Measurements from ENCODE around the gene GOLGB1. TPM values are rescaled to one million over a fixed set of nuclear protein-coding genes. Genes with fewer than 3 reads are reported as not detected.

Gene GOLGB1
- total and polyA plus RNA-seq, 10 of the 15 experiments (the other 5 are each of a cell fraction or from before 2014, with no cell fraction given): 7.4 to 34.5 (median 21.8) TPM

DNA sequence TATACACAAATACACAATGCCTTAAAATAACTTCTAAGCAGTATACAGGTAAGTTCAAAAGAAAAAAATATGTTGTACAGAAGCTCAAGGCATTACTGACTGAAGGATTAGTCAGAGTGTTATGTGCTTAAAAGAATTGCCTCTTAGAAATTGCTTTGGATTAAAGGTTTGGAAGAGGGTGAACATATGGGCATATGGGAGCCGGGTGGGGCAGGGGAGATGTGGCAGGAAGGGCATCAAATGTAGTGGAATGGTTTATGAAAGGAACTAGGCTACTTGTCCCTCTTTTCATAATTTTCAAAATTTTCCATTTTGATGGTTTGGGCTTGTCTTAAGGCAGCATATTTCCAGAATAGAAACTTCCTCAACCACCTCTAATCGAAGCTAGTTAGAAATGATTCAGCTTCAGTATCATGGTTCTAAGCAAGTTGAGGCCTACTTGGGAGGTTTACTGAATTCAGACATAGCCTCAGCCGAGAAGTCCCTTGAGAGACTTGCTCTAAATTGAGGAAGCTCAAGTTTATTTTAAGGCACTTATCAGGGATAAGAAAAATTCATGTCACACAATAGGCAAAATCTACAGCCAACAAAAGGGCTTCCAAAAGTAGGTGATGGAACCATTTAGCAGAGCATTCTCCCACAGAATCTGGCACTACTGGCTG, 10.1 kb upstream of the GOLGB1 start:
- DNase-seq (ENCODE audit: low read depth, low spot score): no peak
- H3K79me2 ChIP-seq (ENCODE audit: control insufficient read depth, insufficient read depth, low read length): no peaks in the 10 kb centered on the region
- no peaks in the 10 kb centered on the region for H3K4me1 ChIP-seq (ENCODE audit: control insufficient read depth, insufficient read depth, low read length)
- no peaks in the 10 kb centered on the region for H3K9me3 ChIP-seq (replicated peaks; ENCODE audit: control insufficient read depth, insufficient read depth, low read length)
- BruUV-seq (replicated peaks): no TSS peak
- ChIA-PET SMC1A (ENCODE audit: uncharacterized antibody, unreplicated experiment) (interaction anchor here (1.5 to 2.4 kb wide), 3 partner anchors 14 to 69 kb away, joined by 5 read pairs; no protein-coding TSS in a partner anchor), RAD21 (ENCODE audit: unreplicated experiment) (interaction anchor here (0.5 kb wide), 1 partner anchor 104 kb away, joined by 3 read pairs; no protein-coding TSS in a partner anchor), CTCF (interaction anchor here (1.7 kb wide), 1 partner anchor 13 kb away, joined by 5 read pairs; no protein-coding TSS in a partner anchor), POLR2A (interaction anchor here (1.5 kb wide), 1 partner anchor 9 kb away, joined by 4 read pairs; no protein-coding TSS in a partner anchor)
- 42% methylated on average over 3 of the region's 3 CpGs for WGBS (ENCODE audit: insufficient coverage, insufficient replicate concordance, low lambda C conversion rate, missing lambda C conversion rate)
- no peaks in the 10 kb centered on the region for H4K20me1 ChIP-seq (ENCODE audit: control insufficient read depth, insufficient read depth)
- ATAC-seq: no peak
- no peak overlapping the region for H2AFZ ChIP-seq (ENCODE audit: control insufficient read depth, low read depth, low read length)
- H3K36me3 ChIP-seq (ENCODE audit: control insufficient read depth in 2 of 2, insufficient read depth in 2 of 2, low read length in 1 of 2): no peaks in the 10 kb centered on the region
- in situ Hi-C loops (cut with MboI) (no loop called here), intact Hi-C loops (cut with micrococcal nuclease; ENCODE audit: unreplicated experiment) (no loop called here)
- H3K27me3 ChIP-seq (replicated peaks in 1 of 2; ENCODE audit: control insufficient read depth in 2 of 2, insufficient read depth in 2 of 2, low read length in 1 of 2): no peaks in the 10 kb centered on the region
- H3K4me3 ChIP-seq: no peak overlapping the region
- H3K4me2 ChIP-seq (ENCODE audit: control insufficient read depth, insufficient read depth): no peak overlapping the region
- no peak overlapping the region for H3K27ac ChIP-seq (ENCODE audit: control insufficient read depth, insufficient read depth)
- no peak overlapping the region for H3K9ac ChIP-seq (ENCODE audit: control insufficient read depth, insufficient read depth, low read length)
- no peak for FAIRE-seq
- TF ChIP-seq, protein P1, sequence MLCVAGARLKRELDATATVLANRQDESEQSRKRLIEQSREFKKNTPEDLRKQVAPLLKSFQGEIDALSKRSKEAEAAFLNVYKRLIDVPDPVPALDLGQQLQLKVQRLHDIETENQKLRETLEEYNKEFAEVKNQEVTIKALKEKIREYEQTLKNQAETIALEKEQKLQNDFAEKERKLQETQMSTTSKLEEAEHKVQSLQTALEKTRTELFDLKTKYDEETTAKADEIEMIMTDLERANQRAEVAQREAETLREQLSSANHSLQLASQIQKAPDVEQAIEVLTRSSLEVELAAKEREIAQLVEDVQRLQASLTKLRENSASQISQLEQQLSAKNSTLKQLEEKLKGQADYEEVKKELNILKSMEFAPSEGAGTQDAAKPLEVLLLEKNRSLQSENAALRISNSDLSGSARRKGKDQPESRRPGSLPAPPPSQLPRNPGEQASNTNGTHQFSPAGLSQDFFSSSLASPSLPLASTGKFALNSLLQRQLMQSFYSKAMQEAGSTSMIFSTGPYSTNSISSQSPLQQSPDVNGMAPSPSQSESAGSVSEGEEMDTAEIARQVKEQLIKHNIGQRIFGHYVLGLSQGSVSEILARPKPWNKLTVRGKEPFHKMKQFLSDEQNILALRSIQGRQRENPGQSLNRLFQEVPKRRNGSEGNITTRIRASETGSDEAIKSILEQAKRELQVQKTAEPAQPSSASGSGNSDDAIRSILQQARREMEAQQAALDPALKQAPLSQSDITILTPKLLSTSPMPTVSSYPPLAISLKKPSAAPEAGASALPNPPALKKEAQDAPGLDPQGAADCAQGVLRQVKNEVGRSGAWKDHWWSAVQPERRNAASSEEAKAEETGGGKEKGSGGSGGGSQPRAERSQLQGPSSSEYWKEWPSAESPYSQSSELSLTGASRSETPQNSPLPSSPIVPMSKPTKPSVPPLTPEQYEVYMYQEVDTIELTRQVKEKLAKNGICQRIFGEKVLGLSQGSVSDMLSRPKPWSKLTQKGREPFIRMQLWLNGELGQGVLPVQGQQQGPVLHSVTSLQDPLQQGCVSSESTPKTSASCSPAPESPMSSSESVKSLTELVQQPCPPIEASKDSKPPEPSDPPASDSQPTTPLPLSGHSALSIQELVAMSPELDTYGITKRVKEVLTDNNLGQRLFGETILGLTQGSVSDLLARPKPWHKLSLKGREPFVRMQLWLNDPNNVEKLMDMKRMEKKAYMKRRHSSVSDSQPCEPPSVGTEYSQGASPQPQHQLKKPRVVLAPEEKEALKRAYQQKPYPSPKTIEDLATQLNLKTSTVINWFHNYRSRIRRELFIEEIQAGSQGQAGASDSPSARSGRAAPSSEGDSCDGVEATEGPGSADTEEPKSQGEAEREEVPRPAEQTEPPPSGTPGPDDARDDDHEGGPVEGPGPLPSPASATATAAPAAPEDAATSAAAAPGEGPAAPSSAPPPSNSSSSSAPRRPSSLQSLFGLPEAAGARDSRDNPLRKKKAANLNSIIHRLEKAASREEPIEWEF (IDR thresholded peaks at IDR 0.05; ENCODE audit: insufficient replicate concordance, low read depth, low read length): no peak
- TF ChIP-seq SMC3 (IDR thresholded peaks at IDR 0.05; ENCODE audit: borderline replicate concordance, low read length): no peak
- no peak for TF ChIP-seq TARDBP (IDR thresholded peaks at IDR 0.05; ENCODE audit: borderline replicate concordance)
- no peak for TF ChIP-seq CHD1 (IDR thresholded peaks at IDR 0.05; ENCODE audit: low read depth, low read length)
- TF ChIP-seq RBBP5 (conservative IDR thresholded peaks at IDR 0.05): no peak
- no peak for TF ChIP-seq RCOR1 (conservative IDR thresholded peaks at IDR 0.05; ENCODE audit: low read depth, low read length)
- TF ChIP-seq RAD21 (IDR thresholded peaks at IDR 0.05; ENCODE audit: insufficient read depth, low read depth, low read length): no peak
- TF ChIP-seq FOXM1 (IDR thresholded peaks at IDR 0.05; ENCODE audit: low read depth, low read length): no peak
- TF ChIP-seq, protein P2, sequence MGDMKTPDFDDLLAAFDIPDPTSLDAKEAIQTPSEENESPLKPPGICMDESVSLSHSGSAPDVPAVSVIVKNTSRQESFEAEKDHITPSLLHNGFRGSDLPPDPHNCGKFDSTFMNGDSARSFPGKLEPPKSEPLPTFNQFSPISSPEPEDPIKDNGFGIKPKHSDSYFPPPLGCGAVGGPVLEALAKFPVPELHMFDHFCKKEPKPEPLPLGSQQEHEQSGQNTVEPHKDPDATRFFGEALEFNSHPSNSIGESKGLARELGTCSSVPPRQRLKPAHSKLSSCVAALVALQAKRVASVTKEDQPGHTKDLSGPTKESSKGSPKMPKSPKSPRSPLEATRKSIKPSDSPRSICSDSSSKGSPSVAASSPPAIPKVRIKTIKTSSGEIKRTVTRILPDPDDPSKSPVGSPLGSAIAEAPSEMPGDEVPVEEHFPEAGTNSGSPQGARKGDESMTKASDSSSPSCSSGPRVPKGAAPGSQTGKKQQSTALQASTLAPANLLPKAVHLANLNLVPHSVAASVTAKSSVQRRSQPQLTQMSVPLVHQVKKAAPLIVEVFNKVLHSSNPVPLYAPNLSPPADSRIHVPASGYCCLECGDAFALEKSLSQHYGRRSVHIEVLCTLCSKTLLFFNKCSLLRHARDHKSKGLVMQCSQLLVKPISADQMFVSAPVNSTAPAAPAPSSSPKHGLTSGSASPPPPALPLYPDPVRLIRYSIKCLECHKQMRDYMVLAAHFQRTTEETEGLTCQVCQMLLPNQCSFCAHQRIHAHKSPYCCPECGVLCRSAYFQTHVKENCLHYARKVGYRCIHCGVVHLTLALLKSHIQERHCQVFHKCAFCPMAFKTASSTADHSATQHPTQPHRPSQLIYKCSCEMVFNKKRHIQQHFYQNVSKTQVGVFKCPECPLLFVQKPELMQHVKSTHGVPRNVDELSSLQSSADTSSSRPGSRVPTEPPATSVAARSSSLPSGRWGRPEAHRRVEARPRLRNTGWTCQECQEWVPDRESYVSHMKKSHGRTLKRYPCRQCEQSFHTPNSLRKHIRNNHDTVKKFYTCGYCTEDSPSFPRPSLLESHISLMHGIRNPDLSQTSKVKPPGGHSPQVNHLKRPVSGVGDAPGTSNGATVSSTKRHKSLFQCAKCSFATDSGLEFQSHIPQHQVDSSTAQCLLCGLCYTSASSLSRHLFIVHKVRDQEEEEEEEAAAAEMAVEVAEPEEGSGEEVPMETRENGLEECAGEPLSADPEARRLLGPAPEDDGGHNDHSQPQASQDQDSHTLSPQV (IDR thresholded peaks at IDR 0.05): no peak
- TF ChIP-seq, protein P3, sequence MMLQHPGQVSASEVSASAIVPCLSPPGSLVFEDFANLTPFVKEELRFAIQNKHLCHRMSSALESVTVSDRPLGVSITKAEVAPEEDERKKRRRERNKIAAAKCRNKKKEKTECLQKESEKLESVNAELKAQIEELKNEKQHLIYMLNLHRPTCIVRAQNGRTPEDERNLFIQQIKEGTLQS (IDR thresholded peaks at IDR 0.05; ENCODE audit: borderline replicate concordance, extremely low read depth, low read depth, low read length): no peak
- TF ChIP-seq TCF7 (IDR thresholded peaks at IDR 0.05; ENCODE audit: borderline replicate concordance): no peak
- no peak for TF ChIP-seq HDAC2 (IDR thresholded peaks at IDR 0.05)
- no peak for TF ChIP-seq SIX5 (IDR thresholded peaks at IDR 0.05; ENCODE audit: low read depth, low read length, severe bottlenecking)
- TF ChIP-seq CEBPB (IDR thresholded peaks at IDR 0.05; ENCODE audit: borderline replicate concordance in 1 of 2, low read depth in 2 of 2, low read length in 2 of 2): no peak

All from GM12878 (cell line).